Measurements from ENCODE around the gene FAM83E.

DNA sequence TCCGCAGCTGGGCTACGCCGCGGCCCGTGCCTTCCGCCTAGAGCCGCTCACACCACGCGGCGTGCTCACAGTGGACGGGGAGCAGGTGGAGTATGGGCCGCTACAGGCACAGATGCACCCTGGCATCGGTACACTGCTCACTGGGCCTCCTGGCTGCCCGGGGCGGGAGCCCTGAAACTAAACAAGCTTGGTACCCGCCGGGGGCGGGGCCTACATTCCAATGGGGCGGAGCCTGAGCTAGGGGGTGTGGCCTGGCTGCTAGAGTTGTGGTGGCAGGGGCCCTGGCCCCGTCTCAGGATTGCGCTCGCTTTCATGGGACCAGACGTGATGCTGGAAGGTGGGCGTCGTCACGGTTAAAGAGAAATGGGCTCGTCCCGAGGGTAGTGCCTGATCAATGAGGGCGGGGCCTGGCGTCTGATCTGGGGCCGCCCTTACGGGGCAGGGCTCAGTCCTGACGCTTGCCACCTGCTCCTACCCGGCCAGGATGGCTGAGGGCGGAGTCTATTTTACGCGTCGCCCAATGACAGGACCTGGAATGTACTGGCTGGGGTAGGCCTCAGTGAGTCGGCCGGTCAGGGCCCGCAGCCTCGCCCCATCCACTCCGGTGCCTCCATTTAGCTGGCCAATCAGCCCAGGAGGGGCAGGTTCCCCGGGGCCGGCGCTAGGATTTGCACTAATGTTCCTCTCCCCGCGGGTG lies 14.9 kb upstream of the FAM83E start:
- TF ChIP-seq POLR2A (IDR thresholded peaks at IDR 0.05): no peak
- TF ChIP-seq, protein P1, sequence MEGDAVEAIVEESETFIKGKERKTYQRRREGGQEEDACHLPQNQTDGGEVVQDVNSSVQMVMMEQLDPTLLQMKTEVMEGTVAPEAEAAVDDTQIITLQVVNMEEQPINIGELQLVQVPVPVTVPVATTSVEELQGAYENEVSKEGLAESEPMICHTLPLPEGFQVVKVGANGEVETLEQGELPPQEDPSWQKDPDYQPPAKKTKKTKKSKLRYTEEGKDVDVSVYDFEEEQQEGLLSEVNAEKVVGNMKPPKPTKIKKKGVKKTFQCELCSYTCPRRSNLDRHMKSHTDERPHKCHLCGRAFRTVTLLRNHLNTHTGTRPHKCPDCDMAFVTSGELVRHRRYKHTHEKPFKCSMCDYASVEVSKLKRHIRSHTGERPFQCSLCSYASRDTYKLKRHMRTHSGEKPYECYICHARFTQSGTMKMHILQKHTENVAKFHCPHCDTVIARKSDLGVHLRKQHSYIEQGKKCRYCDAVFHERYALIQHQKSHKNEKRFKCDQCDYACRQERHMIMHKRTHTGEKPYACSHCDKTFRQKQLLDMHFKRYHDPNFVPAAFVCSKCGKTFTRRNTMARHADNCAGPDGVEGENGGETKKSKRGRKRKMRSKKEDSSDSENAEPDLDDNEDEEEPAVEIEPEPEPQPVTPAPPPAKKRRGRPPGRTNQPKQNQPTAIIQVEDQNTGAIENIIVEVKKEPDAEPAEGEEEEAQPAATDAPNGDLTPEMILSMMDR (IDR thresholded peaks at IDR 0.05): no peak

Data from testis (tissue), 2 donors.